Loucy (cell line): Measurements from ENCODE around the gene MBD2.
"Not testable (repeated sequence)": the region's sequence is repeated elsewhere in the genome, so short reads cannot be mapped to it uniquely, and the experiment has no call there.

Experiments used
- H2AFZ ChIP-seq: fragments of 200-600 bp; sonication (generic); 2 replicates; pipeline ENCODE4 v1.6.0; 2016; ENCODE audit warnings: antibody characterized with exemption, mild to moderate bottlenecking, low read length, moderate library complexity
- H3F3A ChIP-seq: fragments of 200-600 bp; 2 replicates; pipeline ENCODE4 v1.6.0; 2016; ENCODE audit warnings: antibody characterized with exemption, low read depth, mild to moderate bottlenecking
- H3K27me3 ChIP-seq: fragments of 200-600 bp; sonication (generic); 2 replicates; pipeline ENCODE4 v1.6.1; 2014; ENCODE audit warnings: low read length, mild to moderate bottlenecking; ENCODE audit not compliant: insufficient read depth, poor library complexity, severe bottlenecking
- H3K36me3 ChIP-seq: fragments of 200-600 bp; sonication (generic); 2 replicates; pipeline ENCODE4 v1.6.1; 2016; ENCODE audit warnings: low read length; ENCODE audit not compliant: insufficient read depth
- H3K4me1 ChIP-seq: fragments of 200-600 bp; sonication (generic); 2 replicates; pipeline ENCODE4 v1.5.1; 2014; ENCODE audit warnings: low read length, mild to moderate bottlenecking; ENCODE audit not compliant: insufficient read depth, poor library complexity, severe bottlenecking
- H3K4me2 ChIP-seq: fragments of 200-600 bp; sonication (generic); 2 replicates; pipeline ENCODE4 v1.6.0; 2014; ENCODE audit warnings: antibody characterized with exemption, low read length, low read depth, mild to moderate bottlenecking; ENCODE audit not compliant: poor library complexity, severe bottlenecking
- H3K4me3 ChIP-seq: fragments of 200-600 bp; sonication (generic); 2 replicates; pipeline ENCODE4 v1.5.1; 2014; ENCODE audit warnings: low read length, mild to moderate bottlenecking, mixed read lengths; ENCODE audit not compliant: poor library complexity, severe bottlenecking
- H3K79me2 ChIP-seq: fragments of 200-600 bp; sonication (generic); 2 replicates; pipeline ENCODE4 v1.6.1; 2014; ENCODE audit warnings: low read length; ENCODE audit not compliant: insufficient read depth
- H3K9ac ChIP-seq: fragments of 200-600 bp; sonication (generic); 2 replicates; pipeline ENCODE4 v1.6.0; 2014; ENCODE audit warnings: mild to moderate bottlenecking, low read depth, low read length, moderate library complexity; ENCODE audit not compliant: poor library complexity, severe bottlenecking
- H3K9me2 ChIP-seq: fragments of 200-600 bp; sonication (generic); replicated peaks from 2 replicates; pipeline ENCODE4 v1.6.1; 2016; ENCODE audit warnings: low read depth, low read length, mixed read lengths
- H3K9me3 ChIP-seq: fragments of 200-600 bp; sonication (generic); 2 replicates; pipeline ENCODE4 v1.6.1; 2014; ENCODE audit warnings: mild to moderate bottlenecking, antibody characterized with exemption, low read length, low read depth; ENCODE audit not compliant: insufficient read depth
- H4K20me1 ChIP-seq: fragments of 200-600 bp; sonication (generic); 2 replicates; pipeline ENCODE4 v1.6.0; 2014; ENCODE audit warnings: antibody characterized with exemption, low read length, mild to moderate bottlenecking; ENCODE audit not compliant: insufficient read depth, poor library complexity, severe bottlenecking
- CTCF ChIP-seq: fragments of 200-600 bp; sonication (generic); conservative IDR thresholded peaks from 2 replicates; pipeline ENCODE4 v1.5.1; 2014; ENCODE audit warnings: mild to moderate bottlenecking, antibody characterized with exemption, low read length
- EZH2phosphoT487 ChIP-seq: fragments of 200-600 bp; IDR thresholded peaks from 2 replicates; pipeline ENCODE4 v1.6.1; 2018; ENCODE audit warnings: antibody characterized with exemption, mild to moderate bottlenecking, moderate library complexity, borderline replicate concordance

Gene MBD2

GRCh38 chr18:54260396-54261072 lies 36.1 kb upstream of the MBD2 start:
- Histone ChIP-seq H3K9me2 (no peaks in the 10 kb centered on the region), H3K4me1 (no peaks in the 10 kb centered on the region), H3K9me3 (no peaks in the 10 kb centered on the region), H3F3A (no peaks in the 10 kb centered on the region), H3K27me3 (no peaks in the 10 kb centered on the region), H3K4me2 (no peak overlapping the region), H3K36me3 (no peaks in the 10 kb centered on the region), H2AFZ (no peak overlapping the region), H3K79me2 (no peaks in the 10 kb centered on the region), H3K4me3 (no peak overlapping the region), H4K20me1 (no peaks in the 10 kb centered on the region), H3K9ac (no peak overlapping the region)
- TF ChIP-seq CTCF (no peak), EZH2phosphoT487 (no peak)

- not testable (repeated sequence) for H3K9me3 ChIP-seq, H3K4me2 ChIP-seq, H4K20me1 ChIP-seq, H3F3A ChIP-seq, H3K9ac ChIP-seq, H3K4me3 ChIP-seq, H3K27me3 ChIP-seq, H3K36me3 ChIP-seq, H3K9me2 ChIP-seq, H3K79me2 ChIP-seq, H3K4me1 ChIP-seq, H2AFZ ChIP-seq
These were observed 33.3 kb upstream of the MBD2 start for GRCh38 chr18:54257818-54258217.

GRCh38 chr18:54257015-54257414 lies 32.5 kb upstream of the MBD2 start:
- Histone ChIP-seq H3K9ac (no peak overlapping the region), H3F3A (no peaks in the 10 kb centered on the region), H3K9me2 (no peaks in the 10 kb centered on the region), H3K9me3 (no peaks in the 10 kb centered on the region), H2AFZ (no peak overlapping the region), H3K36me3 (no peaks in the 10 kb centered on the region), H3K27me3 (no peaks in the 10 kb centered on the region), H4K20me1 (no peaks in the 10 kb centered on the region), H3K79me2 (no peaks in the 10 kb centered on the region), H3K4me2 (no peak overlapping the region), H3K4me1 (peaks cover 7% of the 10 kb centered on the region), H3K4me3 (no peak overlapping the region)
- TF ChIP-seq EZH2phosphoT487 = no peak
- no peak for TF ChIP-seq CTCF

- Histone ChIP-seq H3K27me3 (no peaks in the 10 kb centered on the region), H3K9ac (no peak overlapping the region), H3K4me1 (peaks cover 22% of the 10 kb centered on the region), H3F3A (no peaks in the 10 kb centered on the region), H3K79me2 (no peaks in the 10 kb centered on the region), H3K4me2 (no peak overlapping the region), H2AFZ (no peak overlapping the region), H4K20me1 (no peaks in the 10 kb centered on the region), H3K9me2 (no peaks in the 10 kb centered on the region), H3K9me3 (no peaks in the 10 kb centered on the region), H3K36me3 (no peaks in the 10 kb centered on the region), H3K4me3 (no peak overlapping the region)
- TF ChIP-seq CTCF (no peak), EZH2phosphoT487 (no peak)
These were observed 30.7 kb upstream of the MBD2 start for GRCh38 chr18:54255141-54255540.
